NCI-H460 (cell line): ENCODE results near the gene TOMM7. TPM values are rescaled to one million over a fixed set of nuclear protein-coding genes. Genes with fewer than 3 reads are reported as not detected.
"Not testable (repeated sequence)": the region's sequence is repeated elsewhere in the genome, so short reads cannot be mapped to it uniquely, and the experiment has no call there.

Source experiments
- DNase-seq: peaks from one replicate; pipeline ENCODE4 v3.0.0-alpha.2; 2016; ENCODE audit warnings: low read depth; ENCODE audit errors: extremely low read depth
- small RNA-seq, 2 experiments: library from RNA; depleted of rRNA; stranded (forward); fragments of <200 nt; gene quantifications; one replicate each; pipeline ENCODE3, GENCODE V24; 2014
- total RNA-seq: library from RNA; depleted of rRNA; stranded (reverse); fragments of >200 nt; shearing (Covaris generic); gene quantifications from 2 replicates; pipeline ENCODE4 v1.2.3, GENCODE V29; 2014; rRNA removed

The TOMM7 gene
- total RNA-seq, 1 experiment from 2014 or later: 421 TPM

DNA sequence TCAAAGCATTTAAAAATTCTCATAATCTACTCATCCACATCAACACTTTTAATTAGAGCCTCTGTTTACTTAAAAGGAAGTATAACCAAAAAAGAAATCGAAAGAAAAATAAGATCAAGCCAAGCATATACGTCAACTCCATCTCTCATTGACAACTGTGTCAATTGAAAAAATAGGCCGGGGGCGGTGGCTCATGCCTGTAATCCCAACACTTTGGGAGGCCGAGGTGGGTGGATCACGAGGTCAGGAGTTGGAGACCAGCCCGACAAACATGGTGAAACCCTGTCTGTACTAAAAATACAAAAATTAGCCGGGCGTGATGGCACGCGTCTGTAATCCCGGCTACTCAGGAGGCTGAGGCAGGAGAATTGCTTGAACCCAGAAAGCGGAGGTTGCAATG lies 32.0 kb downstream of the TOMM7 start:
- not testable (repeated sequence) for DNase-seq

DNA sequence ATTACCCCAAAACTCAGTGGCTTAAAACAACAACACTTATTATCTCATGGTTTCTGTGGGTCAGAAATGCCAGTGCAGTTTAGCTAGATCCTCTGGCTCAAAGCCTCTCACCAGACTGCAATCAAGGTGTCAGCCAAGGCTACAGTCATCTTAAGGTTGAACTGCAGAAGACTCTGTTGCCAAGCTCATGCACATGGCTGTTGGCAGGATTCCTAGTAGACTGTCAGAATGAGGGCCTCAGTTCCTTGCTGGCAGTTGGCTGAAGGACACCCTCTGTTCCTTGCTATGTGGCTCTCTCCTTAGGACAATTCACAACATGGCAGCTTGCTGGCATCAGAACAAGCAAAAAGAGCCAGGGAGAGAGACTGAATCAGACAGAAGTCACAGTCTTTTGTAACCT lies 34.7 kb downstream of the TOMM7 start:
- DNase-seq: no peak

DNA sequence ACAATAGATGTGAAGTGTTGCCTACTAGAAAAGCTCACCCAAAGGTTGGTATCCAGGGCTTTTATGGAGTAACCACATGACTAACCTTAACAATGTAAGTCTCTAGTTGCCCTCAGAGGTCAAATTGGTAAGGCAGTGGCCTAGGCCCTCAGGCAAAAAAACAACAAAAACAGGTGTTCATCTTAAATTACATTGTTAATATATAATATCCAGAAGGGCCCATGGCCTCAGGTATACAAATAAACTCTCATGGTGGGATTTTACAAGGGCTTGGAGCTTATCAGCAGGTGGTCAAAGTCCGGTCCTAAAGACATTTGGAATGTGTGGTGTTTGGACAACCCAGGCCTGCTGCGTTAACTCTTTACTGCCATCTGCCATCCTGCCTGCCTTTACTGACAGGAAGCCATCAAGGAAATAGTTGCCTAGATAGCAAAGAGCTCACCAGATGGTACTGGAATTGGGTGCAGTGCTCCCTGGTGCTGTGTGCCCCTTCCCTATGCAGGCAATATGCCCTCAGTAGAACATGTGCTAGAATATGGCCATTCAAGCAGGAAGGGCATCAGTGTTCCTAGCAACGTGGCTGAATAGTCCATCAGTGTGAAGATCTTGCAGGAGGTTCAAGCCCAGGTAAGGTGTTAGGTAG lies 36.2 kb downstream of the TOMM7 start:
- DNase-seq: no peak

DNA sequence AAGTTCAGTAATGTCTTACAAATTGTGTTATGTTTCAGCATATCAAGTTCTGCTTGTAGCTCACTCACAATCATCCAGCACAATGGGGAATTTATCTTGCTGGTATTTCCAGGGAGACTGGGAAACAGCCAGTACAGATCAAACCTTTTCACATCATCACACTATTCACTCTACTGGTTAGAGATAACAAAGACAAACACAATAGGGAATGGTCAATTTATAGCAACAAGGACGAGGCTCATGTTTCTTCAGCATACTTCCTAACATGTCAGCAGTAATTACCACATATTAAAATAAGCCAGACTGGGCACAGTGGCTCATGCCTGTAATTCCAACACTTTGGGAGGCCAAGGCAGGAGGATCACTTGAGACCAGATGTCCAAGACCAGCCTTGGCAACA lies 38.3 kb downstream of the TOMM7 start:
- DNase-seq: no peak

DNA sequence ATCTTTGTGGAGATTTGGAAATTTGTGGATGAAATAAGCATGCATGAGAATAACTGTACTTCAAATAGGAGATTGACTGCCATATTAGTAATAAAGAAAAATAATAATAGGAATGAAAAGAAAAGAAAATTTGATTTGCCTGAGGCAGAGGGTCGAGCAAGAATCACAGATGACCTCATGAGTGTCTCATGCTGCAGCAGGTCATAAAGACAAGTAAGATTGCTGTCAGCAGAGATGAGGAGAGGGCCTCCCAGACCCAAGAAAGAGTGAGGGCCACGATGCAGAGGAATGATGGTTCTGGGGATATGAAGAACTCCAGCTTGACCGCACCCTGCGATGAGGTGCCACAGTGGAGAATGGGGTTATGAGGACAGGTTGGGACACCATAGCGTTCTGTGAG lies 39.2 kb downstream of the TOMM7 start:
- DNase-seq: no peak

DNA sequence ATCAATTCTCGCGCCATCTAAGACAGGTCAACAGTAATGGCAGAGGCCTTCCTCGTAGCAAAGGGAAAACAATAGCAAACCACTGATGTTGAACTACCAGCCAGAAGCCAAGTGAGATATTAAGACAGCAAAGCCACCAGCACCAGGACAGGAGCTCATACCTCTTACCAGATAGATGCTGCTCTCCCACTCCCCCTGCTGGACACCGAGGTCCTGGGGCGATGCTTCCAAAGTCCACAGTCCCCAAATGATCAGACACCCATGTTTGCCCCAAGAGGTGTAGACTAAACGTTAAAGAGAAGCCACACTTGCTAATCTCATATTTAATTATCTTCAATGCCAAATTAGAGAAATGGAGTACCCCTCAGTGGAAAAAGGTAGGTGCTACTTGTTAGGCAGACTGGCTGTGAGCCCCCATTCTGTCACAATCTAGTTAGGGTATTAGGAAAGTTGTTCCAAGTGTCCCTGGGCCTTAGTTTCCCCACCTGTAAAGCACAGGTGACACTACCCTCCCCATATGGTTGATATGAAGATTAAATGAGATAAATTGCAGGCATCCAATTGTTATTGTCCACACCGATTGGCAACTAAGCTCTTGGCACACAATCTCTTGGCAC lies 39.9 kb downstream of the TOMM7 start:
- DNase-seq: peak; percentile 70

DNA sequence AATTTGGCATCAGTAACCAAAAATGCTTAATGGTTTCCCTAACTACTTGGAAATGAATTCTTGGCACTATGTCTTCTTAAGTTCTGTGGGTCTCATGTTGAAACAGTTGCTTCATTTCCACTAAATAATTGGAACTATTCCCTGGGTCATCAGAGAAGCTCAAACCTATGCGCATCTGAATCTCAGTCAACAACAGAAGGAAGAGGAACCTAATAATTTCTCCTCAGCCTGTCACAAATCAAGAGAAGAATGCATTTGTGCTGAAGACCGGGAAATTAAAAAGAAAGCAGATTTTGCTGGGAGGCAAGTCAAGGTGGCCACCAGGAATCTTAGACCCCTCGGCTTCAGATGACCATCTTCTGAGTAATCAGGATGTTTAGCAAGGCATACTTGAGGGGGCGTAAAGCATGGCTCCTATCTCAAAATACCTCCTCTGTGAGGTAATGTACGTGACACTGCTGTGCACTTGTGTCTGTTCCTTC lies 41.4 kb downstream of the TOMM7 start:
- no peak for DNase-seq

DNA sequence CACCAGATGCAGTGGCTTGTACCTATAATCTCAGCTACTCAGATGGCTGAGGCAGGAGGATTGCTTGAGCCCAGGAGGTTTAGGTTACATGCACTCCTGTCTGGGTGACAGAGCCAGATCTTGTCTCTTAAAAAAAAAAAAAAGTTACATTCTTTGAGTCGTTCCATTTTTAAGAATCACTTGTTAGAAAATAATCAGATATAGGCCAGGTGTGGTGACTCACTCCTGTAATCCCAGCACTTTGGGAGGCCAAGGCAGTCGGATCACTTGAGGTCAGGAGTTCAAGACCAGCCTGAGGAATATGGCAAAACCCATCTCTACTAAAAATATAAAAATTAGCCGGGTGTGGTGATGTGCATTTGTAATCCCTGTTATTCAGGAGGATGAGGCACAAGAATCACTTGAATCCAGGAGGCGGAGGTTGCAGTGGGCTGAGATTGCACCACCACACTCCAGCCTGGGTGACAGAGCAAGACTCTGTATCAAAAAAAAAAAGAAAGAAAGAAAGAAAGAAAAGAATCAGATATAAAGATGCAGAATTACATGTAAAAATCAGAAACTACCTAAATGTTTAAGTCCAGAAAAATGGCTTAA lies 42.8 kb downstream of the TOMM7 start:
- not testable (repeated sequence) for DNase-seq

DNA sequence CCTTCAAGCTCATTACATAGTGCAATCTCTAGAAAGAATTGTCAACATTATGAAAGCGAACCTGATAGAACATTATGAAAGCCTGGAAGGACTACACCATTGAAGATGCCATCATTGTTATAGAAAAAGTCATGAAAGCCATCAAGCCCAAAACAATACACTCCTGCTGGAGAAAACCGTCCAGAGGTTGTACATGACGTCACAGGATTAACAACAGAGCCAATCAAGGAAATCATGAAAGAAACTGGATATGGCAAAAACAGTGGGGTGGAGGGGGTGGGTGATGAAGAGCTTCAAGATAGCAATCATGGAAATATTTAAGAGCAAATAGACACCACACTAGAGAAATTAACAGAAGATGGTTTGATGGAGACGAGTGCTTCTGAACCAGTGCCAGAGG lies 45.7 kb downstream of the TOMM7 start:
- DNase-seq: no peak

DNA sequence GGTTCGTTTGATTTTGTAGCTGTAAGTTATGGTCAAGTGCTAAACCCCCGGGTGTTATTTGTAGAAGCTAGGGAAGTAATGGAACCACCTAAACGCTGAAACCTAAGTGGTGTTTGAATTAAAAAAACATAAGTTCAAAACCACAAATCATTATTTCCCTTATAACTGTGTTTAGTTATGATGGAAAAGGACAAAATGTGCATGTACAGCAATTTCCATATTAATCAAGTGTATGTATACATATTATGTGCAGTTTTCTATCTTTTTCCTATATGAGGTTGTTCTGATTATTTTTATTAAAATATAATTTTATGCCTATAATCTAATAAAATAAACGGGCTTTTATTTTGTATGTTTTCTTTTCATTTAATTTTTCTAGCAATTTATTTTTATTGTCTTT lies 49.8 kb downstream of the TOMM7 start:
- no peak for DNase-seq

DNA sequence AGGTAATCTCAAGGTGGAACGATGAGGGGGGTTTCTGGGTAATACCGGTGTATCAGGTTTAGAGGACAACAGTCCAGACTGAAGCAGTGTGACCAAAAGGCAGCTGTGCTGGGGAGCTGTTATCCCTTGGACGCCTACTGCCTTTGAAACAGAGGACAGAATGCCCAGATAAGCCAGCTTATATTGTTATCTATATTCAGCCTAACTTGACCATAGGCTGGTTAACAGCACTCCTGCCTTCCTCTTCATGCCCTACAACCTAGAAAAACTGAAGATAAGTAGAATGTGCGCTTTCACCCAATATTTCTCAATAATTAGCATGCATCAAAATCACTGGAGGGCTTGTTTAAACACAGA lies 50.8 kb downstream of the TOMM7 start:
- DNase-seq: no peak

DNA sequence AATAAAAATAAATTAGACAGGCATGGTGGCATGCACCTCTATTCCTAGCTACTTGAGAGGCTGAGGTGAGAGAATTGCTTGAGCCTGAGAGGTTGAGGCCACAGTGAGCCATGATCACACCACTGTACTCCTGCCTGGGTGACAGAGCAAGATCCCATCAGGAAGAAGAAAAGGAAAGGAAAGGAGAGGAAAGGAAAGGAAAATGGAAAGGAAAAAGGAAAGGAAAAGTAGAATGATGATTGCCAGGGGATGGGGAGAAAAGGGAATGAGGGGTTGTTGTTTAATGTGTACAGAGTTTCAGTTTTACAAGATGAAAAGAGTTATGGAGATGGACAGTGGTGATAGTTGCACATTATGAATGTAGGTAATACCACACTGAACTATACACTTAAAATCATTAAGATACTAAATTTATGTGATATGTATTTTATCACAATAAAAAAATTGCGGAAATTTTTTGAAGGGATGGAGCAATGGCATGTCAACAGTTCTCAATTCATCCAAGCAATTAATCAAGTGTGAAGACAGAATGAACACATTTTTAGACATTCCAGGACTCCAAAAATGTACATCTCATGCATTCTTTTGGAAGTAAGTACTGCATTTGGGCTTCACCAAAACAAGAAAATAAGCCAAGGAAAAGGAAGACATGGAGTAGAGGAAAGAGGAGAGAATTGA lies 51.3 kb downstream of the TOMM7 start:
- DNase-seq: no peak

DNA sequence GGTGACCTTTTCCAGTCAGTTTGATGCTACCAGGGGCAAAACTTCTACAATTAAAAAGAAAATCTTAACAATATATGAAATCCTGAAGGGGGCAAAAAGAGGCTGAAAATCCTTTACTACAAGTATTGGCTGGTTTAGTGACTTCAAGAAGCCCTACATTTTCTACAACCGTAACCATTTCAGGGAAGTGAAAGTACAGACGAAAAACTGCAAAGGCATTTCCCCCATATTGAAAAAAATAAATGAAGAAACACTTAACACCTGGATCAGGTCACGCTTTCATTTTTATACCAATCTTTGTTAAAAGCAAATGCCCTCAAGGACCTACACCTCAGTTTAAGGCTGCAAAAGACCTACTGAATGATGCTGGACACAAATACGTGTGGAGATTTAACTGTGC lies 57.0 kb downstream of the TOMM7 start:
- DNase-seq: no peak

Small RNAs within 50 kb of the gene (small RNA-seq; reads per million reads assigned to genes)
- gene SNORD93: 1,381 to 1,985 reads per million in 2 experiments

Other genes starting within 250 kb of the TOMM7 start
- gene IL6, start 95.6 kb downstream of the TOMM7 start, total RNA-seq: 207 and 227 TPM in 2 replicates
- gene HYCC1, start 191.3 kb upstream of the TOMM7 start, total RNA-seq: 22.2 and 30.7 TPM in 2 replicates